Lung (tissue), 12 donors: ENCODE measurements around the gene PTX3. TPM values are rescaled to one million over a fixed set of nuclear protein-coding genes. Genes with fewer than 3 reads are reported as not detected.

Source experiments
- ATAC-seq: fragments of 200-7000 bp; cut with Tn5 transposase; one replicate; pipeline ENCODE4 v1.9.1; 2020; ENCODE audit warnings: moderate number of reproducible peaks; ENCODE audit not compliant: insufficient read depth, low FRiP score
- DNase-seq, 3 donors: peaks; one replicate each; pipeline ENCODE4 v3.0.0-alpha.2; 2013 to 2017
- H3K27ac ChIP-seq, 2 donors: one replicate each; pipeline ENCODE4 v1.5.1; 2013; ENCODE audit warnings: mild to moderate bottlenecking in 2 of 2, moderate library complexity in 2 of 2, control low read depth in 1 of 2, inconsistent platforms in 1 of 2, low read depth in 1 of 2, low read length in 1 of 2
- H3K27me3 ChIP-seq, 3 donors: one replicate each; pipeline ENCODE4 v1.5.1; 2013; ENCODE audit warnings: low read length in 2 of 3; ENCODE audit not compliant: control insufficient read depth in 3 of 3, insufficient read depth in 3 of 3
- H3K36me3 ChIP-seq, 4 donors: one replicate each; pipeline ENCODE4 v1.5.1; 2013; ENCODE audit warnings: low read length in 4 of 4, mild to moderate bottlenecking in 1 of 4, moderate library complexity in 1 of 4; ENCODE audit not compliant: control insufficient read depth in 4 of 4, insufficient read depth in 4 of 4
- H3K4me1 ChIP-seq, 5 donors: one replicate each; pipeline ENCODE4 v1.5.1; 2013; ENCODE audit warnings: low read length in 5 of 5, mild to moderate bottlenecking in 2 of 5, moderate library complexity in 1 of 5; ENCODE audit not compliant: control insufficient read depth in 5 of 5, insufficient read depth in 5 of 5
- H3K4me3 ChIP-seq: one replicate; pipeline ENCODE4 v1.5.1; 2013; ENCODE audit warnings: mild to moderate bottlenecking, control low read depth, moderate library complexity
- H3K9ac ChIP-seq, 2 donors: one replicate each; pipeline ENCODE4 v1.5.1; 2013; ENCODE audit warnings: low read length in 2 of 2, control low read depth in 1 of 2; ENCODE audit not compliant: insufficient read depth in 1 of 2
- H3K9me3 ChIP-seq, 4 donors: one replicate each; pipeline ENCODE4 v1.5.1; 2013; ENCODE audit warnings: low read length in 3 of 4, mild to moderate bottlenecking in 1 of 4, moderate library complexity in 1 of 4; ENCODE audit not compliant: control insufficient read depth in 4 of 4, insufficient read depth in 3 of 4
- WGBS, 2 donors: extraction: QIAGEN DNeasy Blood & Tissue Kit; methylation state at CpG; one replicate each; pipeline ENCODE4 v1.1.7; 2013; 5-methylcytosine and 5-hydroxymethylcytosine counted together
- polyA plus RNA-seq, 2 donors: library from polyadenylated mRNA; stranded (reverse); fragments of 200-250 nt; gene quantifications; one replicate each; pipeline ENCODE4 v1.2.1, GENCODE V29; 2013
- total RNA-seq, 2 donors: library from RNA; depleted of rRNA in 1 of 2; stranded (reverse); fragments of >200 nt in 1 of 2; gene quantifications; one replicate each; pipeline ENCODE4 v1.2.1, GENCODE V29; 2014 to 2021
- TF ChIP-seq, protein P1 (sequence below): IDR thresholded peaks from 2 replicates; pipeline ENCODE4 v1.5.1; 2012; ENCODE audit warnings: mild to moderate bottlenecking; ENCODE audit errors: control extremely low read depth, extremely low read depth
- donor health status: control.
- donor health status: control.
- donor health status: Bipolar disorder and iron deficiency.
- donor health status: healthy.
- donor health status: DM: yes; HTN: yes; CAD: no.

Gene PTX3
- total and polyA plus RNA-seq, 4 donors: 4.1 to 626 (median 26.1) TPM

DNA sequence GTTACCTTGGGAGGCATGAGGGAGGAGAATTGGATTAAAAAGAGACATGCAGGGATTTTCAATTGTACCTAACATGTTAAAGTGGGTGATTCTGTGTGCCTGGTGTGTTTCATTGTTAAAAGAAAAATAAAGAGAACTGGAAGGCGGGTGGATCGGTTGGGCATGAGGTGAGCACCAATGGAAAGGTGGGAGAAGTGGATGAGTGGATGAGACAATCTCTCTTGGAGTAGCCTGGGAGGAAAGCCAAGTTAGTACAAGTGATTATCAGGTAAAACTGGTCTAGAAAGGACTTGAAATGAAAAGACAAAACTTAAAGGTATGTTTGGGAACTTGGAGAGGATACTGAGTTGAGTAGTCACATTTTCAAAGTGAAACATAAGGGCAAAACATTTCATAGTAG, 54.5 kb downstream of the PTX3 start:
- ATAC-seq: no peak
- H3K36me3 ChIP-seq: no peaks in the 10 kb centered on the region
- 63 to 90% methylated on average over 2 of the region's 2 CpGs for whole genome bisulfite sequencing, 2 donors

More for the DNA sequence above, 54.5 kb downstream of the PTX3 start:
- no peaks in the 10 kb centered on the region for H3K9me3 ChIP-seq
- no peak overlapping the region for H3K9ac ChIP-seq
- H3K4me3 ChIP-seq: no peak overlapping the region
- H3K27me3 ChIP-seq: no peaks in the 10 kb centered on the region
- TF ChIP-seq, protein P1, sequence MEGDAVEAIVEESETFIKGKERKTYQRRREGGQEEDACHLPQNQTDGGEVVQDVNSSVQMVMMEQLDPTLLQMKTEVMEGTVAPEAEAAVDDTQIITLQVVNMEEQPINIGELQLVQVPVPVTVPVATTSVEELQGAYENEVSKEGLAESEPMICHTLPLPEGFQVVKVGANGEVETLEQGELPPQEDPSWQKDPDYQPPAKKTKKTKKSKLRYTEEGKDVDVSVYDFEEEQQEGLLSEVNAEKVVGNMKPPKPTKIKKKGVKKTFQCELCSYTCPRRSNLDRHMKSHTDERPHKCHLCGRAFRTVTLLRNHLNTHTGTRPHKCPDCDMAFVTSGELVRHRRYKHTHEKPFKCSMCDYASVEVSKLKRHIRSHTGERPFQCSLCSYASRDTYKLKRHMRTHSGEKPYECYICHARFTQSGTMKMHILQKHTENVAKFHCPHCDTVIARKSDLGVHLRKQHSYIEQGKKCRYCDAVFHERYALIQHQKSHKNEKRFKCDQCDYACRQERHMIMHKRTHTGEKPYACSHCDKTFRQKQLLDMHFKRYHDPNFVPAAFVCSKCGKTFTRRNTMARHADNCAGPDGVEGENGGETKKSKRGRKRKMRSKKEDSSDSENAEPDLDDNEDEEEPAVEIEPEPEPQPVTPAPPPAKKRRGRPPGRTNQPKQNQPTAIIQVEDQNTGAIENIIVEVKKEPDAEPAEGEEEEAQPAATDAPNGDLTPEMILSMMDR: no peak
- H3K27ac ChIP-seq: no peak overlapping the region
- H3K4me1 ChIP-seq: peaks cover 0 to 7% (median 0%) of the 10 kb centered on the region in 5 donors
- peak in 2 of 3 donors; percentile 45 to 75 for DNase-seq

Other genes starting within 250 kb of the PTX3 start
- 100 to 1,000 TPM in 1 of 2 donors, 10 to 100 TPM in 1; 77.6 to 237 TPM for gene VEPH1, start 66.6 kb downstream of the PTX3 start, total RNA-seq
- 10 to 100 TPM; 14.6 to 53.5 TPM for gene VEPH1, start 66.6 kb downstream of the PTX3 start, polyA plus RNA-seq